Pancreas (tissue), 10 donors: ENCODE measurements around the gene OR10H2. TPM values are rescaled to one million over a fixed set of nuclear protein-coding genes. Genes with fewer than 3 reads are reported as not detected.

Experiments
- ATAC-seq, 4 donors: fragments of 200-7000 bp; cut with Tn5 transposase; one replicate each; pipeline versions ENCODE4 v1.8.0 to v1.9.1; 2020; ENCODE audit warnings: mild to moderate bottlenecking in 4 of 4, moderate library complexity in 4 of 4
- DNase-seq, 6 donors: peaks; one replicate each; pipeline ENCODE4 v3.0.0-alpha.2; 2020
- FAIRE-seq: peaks from 2 replicates; lab custom pipeline; 2012; peaks lifted over from hg19 to GRCh38; lab: Jason Lieb, UNC
- H3K27ac ChIP-seq, 4 donors: fragments of 200-600 bp; sonication (generic); 1 replicate in 3 of 4; 2 replicates in 1 of 4; pipeline versions ENCODE4 v1.5.0 to v1.8.0; 2020
- H3K27me3 ChIP-seq, 4 donors: fragments of 200-600 bp; one replicate each; pipeline ENCODE4 v1.8.0; 2021
- H3K36me3 ChIP-seq, 3 donors: fragments of 200-600 bp; sonication (generic) in 1 of 3; one replicate each; pipeline versions ENCODE4 v1.5.0 to v1.8.0; 2020 to 2021
- H3K4me1 ChIP-seq, 3 donors: fragments of 200-600 bp; one replicate each; pipeline ENCODE4 v1.8.0; 2021
- H3K4me3 ChIP-seq, 4 donors: fragments of 200-600 bp; sonication (generic) in 2 of 4; one replicate each; pipeline versions ENCODE4 v1.5.0 to v1.8.0; 2020 to 2021
- H3K9me3 ChIP-seq, 4 donors: fragments of 200-600 bp; one replicate each; pipeline ENCODE4 v1.8.0; 2021
- CTCF ChIP-seq, 4 donors: fragments of 200-600 bp; sonication (generic) in 3 of 4; IDR thresholded peaks; one replicate each; pipeline versions ENCODE4 v1.5.0 to v1.8.0; 2021; ENCODE audit warnings: antibody characterized with exemption in 4 of 4
- WGBS, 2 donors: extraction: QIAGEN DNeasy Blood & Tissue Kit; methylation state at CpG; one replicate each; pipeline ENCODE4 v1.1.7; 2013; 5-methylcytosine and 5-hydroxymethylcytosine counted together
- intact Hi-C, 3 donors: fragments of 100-400 bp; cut with DNase I; formaldehyde crosslinking; loops; one replicate each; pipeline versions ENCODE4 v1.11.1 to v1.14.2; 2022
- polyA plus RNA-seq, 2 donors: library from polyadenylated mRNA; stranded (reverse); fragments of 200-250 nt; gene quantifications; one replicate each; pipeline ENCODE4 v1.2.3, GENCODE V29; 2013
- total RNA-seq, 6 donors: library from RNA; stranded (reverse); fragmentation: NEBNext Ultra II Directional in 4 of 6; extraction: Animal tissue kit (Norgen Biotek cat#: 25700) in 4 of 6; gene quantifications; one replicate each; pipeline versions ENCODE4 v1.2.1 to v1.2.4, GENCODE V29; 2021 to 2023
- donor health status: healthy with polysubstance abuse.
- donor health status: DM: no; HTN: no; CAD: no; lungs with moderate emphysema.
- donor health status: DM: no; HTN: no; CAD: no.
- donor health status: control.
- donor health status: control.
- donor health status: Bipolar disorder and iron deficiency.
- donor health status: DM: yes; HTN: yes; CAD: no.
- donor health status: DM: no; HTN: no; CAD: no.
- donor health status: DM: no; HTN: no; CAD: no.
- donor health status: DM: yes; HTN: yes; CAD: no.

OR10H2 gene
- total and polyA plus RNA-seq, 8 donors, result not detected

GRCh38 chr19:15715642-15716041 lies 12.2 kb upstream of the OR10H2 start:
- Histone ChIP-seq H3K27ac (no peak overlapping the region), H3K4me3 (no peak overlapping the region), H3K4me1 (no peaks in the 10 kb centered on the region), H3K27me3 (peaks cover 0 to 7% (median 0%) of the 10 kb centered on the region in 4 donors), H3K36me3 (no peaks in the 10 kb centered on the region), H3K9me3 (no peaks in the 10 kb centered on the region)
- FAIRE-seq (no peak), ATAC-seq (no peak), DNase-seq (no peak)
- intact Hi-C loops, result no loop called here
- no peak for TF ChIP-seq CTCF (IDR thresholded peaks at IDR 0.05)
- 60 to 82% methylated on average over 1 of the region's 1 CpG for WGBS, 2 donors

GRCh38 chr19:15717809-15718208 lies 10.0 kb upstream of the OR10H2 start:
- FAIRE-seq (no peak), DNase-seq (no peak), ATAC-seq (no peak)
- no peak overlapping the region for H3K27ac ChIP-seq
- no peaks in the 10 kb centered on the region for H3K9me3 ChIP-seq
- H3K27me3 ChIP-seq, result peaks cover 0 to 7% (median 0%) of the 10 kb centered on the region in 4 donors
- no peak overlapping the region for H3K4me3 ChIP-seq
- no peaks in the 10 kb centered on the region for H3K36me3 ChIP-seq
- intact Hi-C loops, result no loop called here
- no peaks in the 10 kb centered on the region for H3K4me1 ChIP-seq
- no peak for TF ChIP-seq CTCF (IDR thresholded peaks at IDR 0.05)
- WGBS, 2 donors, result 10 to 15% methylated on average over 6 of the region's 6 CpGs

GRCh38 chr19:15721268-15721667 lies 6.6 kb upstream of the OR10H2 start:
- FAIRE-seq (no peak), ATAC-seq (no peak), DNase-seq (no peak)
- H3K27me3 ChIP-seq, result peaks cover 0 to 28% (median 0%) of the 10 kb centered on the region in 4 donors
- H3K4me1 ChIP-seq, result no peaks in the 10 kb centered on the region
- H3K9me3 ChIP-seq, result no peaks in the 10 kb centered on the region
- no peaks in the 10 kb centered on the region for H3K36me3 ChIP-seq
- intact Hi-C loops, result no loop called here
- no peak overlapping the region for H3K4me3 ChIP-seq
- TF ChIP-seq CTCF (IDR thresholded peaks at IDR 0.05), result no peak
- 69 to 81% methylated on average over 1 of the region's 1 CpG for WGBS, 2 donors
- no peak overlapping the region for H3K27ac ChIP-seq

GRCh38 chr19:15722956-15723355 lies 4.9 kb upstream of the OR10H2 start:
- intact Hi-C loops, result no loop called here
- DNase-seq (no peak), ATAC-seq (no peak), FAIRE-seq (no peak)
- no peak for TF ChIP-seq CTCF (IDR thresholded peaks at IDR 0.05)
- no peak overlapping the region for H3K27ac ChIP-seq
- H3K36me3 ChIP-seq, result no peaks in the 10 kb centered on the region
- H3K4me1 ChIP-seq, result no peaks in the 10 kb centered on the region
- H3K9me3 ChIP-seq, result no peaks in the 10 kb centered on the region
- WGBS, 2 donors, result 11 to 17% methylated on average over 25 of the region's 25 CpGs
- H3K27me3 ChIP-seq, result peaks cover 0 to 25% (median 0%) of the 10 kb centered on the region in 4 donors
- H3K4me3 ChIP-seq, result no peak overlapping the region

- no peak for TF ChIP-seq CTCF (IDR thresholded peaks at IDR 0.05)
- no peaks in the 10 kb centered on the region for H3K9me3 ChIP-seq
- peaks cover 0 to under 1% (median 0%) of the 10 kb centered on the region in 4 donors for H3K27me3 ChIP-seq
- no peaks in the 10 kb centered on the region for H3K36me3 ChIP-seq
- no peak overlapping the region for H3K27ac ChIP-seq
- DNase-seq (no peak), FAIRE-seq (no peak), ATAC-seq (no peak)
- 21 to 30% methylated on average over 1 of the region's 1 CpG for WGBS, 2 donors
- H3K4me3 ChIP-seq, result no peak overlapping the region
- intact Hi-C loops, result no loop called here
- no peaks in the 10 kb centered on the region for H3K4me1 ChIP-seq
Measured at GRCh38 chr19:15730538-15730937, 2.7 kb downstream of the OR10H2 start.
